Nasal cavity respiratory epithelium epithelial cell of viscerocranial mucosa (primary cell): ENCODE measurements around the gene AKIRIN1. TPM values are rescaled to one million over a fixed set of nuclear protein-coding genes. Genes with fewer than 3 reads are reported as not detected.

Experiments
- total RNA-seq: library from RNA; depleted of rRNA; stranded (reverse); fragments of >200 nt; gene quantifications from 2 replicates; pipeline ENCODE4 v1.2.3, GENCODE V29; 2014

AKIRIN1 gene
- total RNA-seq, result 77.9 and 99.5 TPM in 2 replicates

GRCh38 chr1:38990738-38991637, at the start of gene AKIRIN1:
Gene AKIRIN1, plus strand, starts transcription at chr1:38991276. Its CDS starts 105 bp downstream, at chr1:38991381.

GRCh38 chr1:38941527-38942019, 49.5 kb upstream of the AKIRIN1 start, which contains the start of gene RHBDL2:
Gene RHBDL2, minus strand, starts transcription at chr1:38941830. Its CDS starts 22,618 bp downstream, at chr1:38919212.

GRCh38 chr1:39026051-39026865, 35.2 kb downstream of the AKIRIN1 start, which contains the start of gene NDUFS5:
Gene NDUFS5, plus strand, starts transcription at chr1:39026350. Its CDS starts 2,375 bp downstream, at chr1:39028725.

Other genes starting within 250 kb of the AKIRIN1 start
- 25.3 and 40.6 TPM in 2 replicates for gene RRAGC, start 131.5 kb upstream of the AKIRIN1 start, total RNA-seq
- 10.2 and 12.3 TPM in 2 replicates for gene MYCBP, start 117.9 kb upstream of the AKIRIN1 start, total RNA-seq
- under 0.01 and 0.50 TPM in 2 replicates for gene GJA9, start 109.7 kb upstream of the AKIRIN1 start, total RNA-seq
- 5.1 and 16.2 TPM in 2 replicates for gene RHBDL2, start 49.4 kb upstream of the AKIRIN1 start, total RNA-seq
- 244 and 442 TPM in 2 replicates for gene NDUFS5, start 35.1 kb downstream of the AKIRIN1 start, total RNA-seq
- 253 and 350 TPM in 2 replicates for gene MACF1, start 213.4 kb downstream of the AKIRIN1 start, total RNA-seq